Vagina (tissue), 2 donors: ENCODE data around the gene CDH19.

Experiments used
- CTCF ChIP-seq, 3 experiments: fragments of 450-650 bp in 2 of 3; fragments of 200-600 bp in 1 of 3; sonication (generic) in 1 of 3; IDR thresholded peaks; one replicate each; pipeline ENCODE4 v1.5.1; 2017 to 2019; ENCODE audit warnings: antibody characterized with exemption in 3 of 3, mild to moderate bottlenecking in 2 of 3, moderate library complexity in 2 of 3
- POLR2A ChIP-seq, 2 donors: fragments of 450-650 bp; IDR thresholded peaks; one replicate each; pipeline ENCODE4 v1.6.1; 2017; ENCODE audit warnings: antibody characterized with exemption in 2 of 2, mild to moderate bottlenecking in 2 of 2, moderate library complexity in 2 of 2
- POLR2AphosphoS5 ChIP-seq, 2 donors: sonication (generic); formaldehyde crosslinking; IDR thresholded peaks; one replicate each; pipeline ENCODE4 v1.9.0; 2017; ENCODE audit warnings: antibody characterized with exemption in 2 of 2, mild to moderate bottlenecking in 2 of 2, low read depth in 1 of 2; ENCODE audit not compliant: insufficient read depth in 1 of 2

GRCh38 chr18:66513996-66514395 is 89.9 kb downstream of the CDH19 start:
- TF ChIP-seq CTCF (IDR thresholded peaks at IDR 0.05) (no peak), POLR2AphosphoS5 (IDR thresholded peaks at IDR 0.05; ENCODE audit: insufficient read depth in 1 of 2, low read depth in 1 of 2) (no peak), POLR2A (IDR thresholded peaks at IDR 0.05) (no peak)
